Measurements from ENCODE around the gene ABHD17A. TPM values are rescaled to one million over a fixed set of nuclear protein-coding genes. Genes with fewer than 3 reads are reported as not detected.

Gene ABHD17A
- polyA plus RNA-seq, 1 of the 3 experiments (the other 2 are of a cell fraction): 61.1 TPM

GRCh38 chr19:1912760-1913505, 27.6 kb upstream of the ABHD17A start:
- CTCF ChIA-PET: interaction anchor here (1.4 to 4.2 kb wide), 3 partner anchors 8 to 17 kb away, joined by 3 to 30 read pairs (median 15); partner anchors contain the start of genes ADAT3 and SCAMP4
- H3K9me2 ChIP-seq: no peaks in the 10 kb centered on the region
- no peaks in the 10 kb centered on the region for H3K9me3 ChIP-seq

More at GRCh38 chr19:1912760-1913505, 27.6 kb upstream of the ABHD17A start:
- Histone ChIP-seq H3K4me1 (ENCODE audit: control insufficient read depth in 1 of 2, insufficient read depth in 2 of 2, low read depth in 1 of 2, low read length in 1 of 2) (peaks cover 0 to 11% of the 10 kb centered on the region in 2 experiments; a peak in 1 of 4 replicates), H3K27ac (ENCODE audit: low read depth in 2 of 2, low read length in 1 of 2) (no peak overlapping the region), H4K20me1 (ENCODE audit: insufficient read depth) (peaks cover 48% of the 10 kb centered on the region), H3K79me2 (ENCODE audit: insufficient read depth) (peaks cover 71% of the 10 kb centered on the region), H3K36me3 (replicated peaks in 1 of 2; ENCODE audit: control insufficient read depth in 1 of 2, insufficient read depth in 2 of 2, low read length in 1 of 2) (peaks cover 0 to 27% of the 10 kb centered on the region in 2 experiments), H3K27me3 (ENCODE audit: insufficient read depth) (no peaks in the 10 kb centered on the region), H3K9ac (no peak overlapping the region), H2AFZ (ENCODE audit: low read depth) (no peak overlapping the region), H3K4me3 (ENCODE audit: low read depth in 2 of 2, low read length in 1 of 2) (no peak overlapping the region), H3F3A (replicated peaks; ENCODE audit: insufficient read depth) (no peaks in the 10 kb centered on the region), H3K4me2 (no peak overlapping the region)
- DNase-seq: no peak
- POLR2A ChIA-PET: no interaction called here
- WGBS (ENCODE audit: low lambda C conversion rate): 99% methylated on average over 57 of the region's 77 CpGs
- TF ChIP-seq ZBTB33 (IDR thresholded peaks at IDR 0.05; ENCODE audit: borderline replicate concordance, low read depth) (no peak), RAD21 (IDR thresholded peaks at IDR 0.05; ENCODE audit: low read length) (no peak), TAF1 (IDR thresholded peaks at IDR 0.05; ENCODE audit: borderline replicate concordance, low read depth, low read length) (no peak), CHD2 (IDR thresholded peaks at IDR 0.05; ENCODE audit: low read length, partially characterized antibody) (no peak), SMC3 (IDR thresholded peaks at IDR 0.05; ENCODE audit: low read depth, low read length) (no peak), JUND (IDR thresholded peaks at IDR 0.05) (no peak), RXRA (IDR thresholded peaks at IDR 0.05; ENCODE audit: borderline replicate concordance, low read depth) (no peak), FOXM1 (IDR thresholded peaks at IDR 0.05; ENCODE audit: low read depth) (no peak), TCF12 (IDR thresholded peaks at IDR 0.05) (no peak), USF1 (IDR thresholded peaks at IDR 0.05; ENCODE audit: borderline replicate concordance, low read depth) (no peak), SIN3A (IDR thresholded peaks at IDR 0.05; ENCODE audit: borderline replicate concordance, low read depth, low read length) (no peak), MEF2A (IDR thresholded peaks at IDR 0.05; ENCODE audit: borderline replicate concordance, low read depth) (no peak), EP300 (IDR thresholded peaks at IDR 0.05; ENCODE audit: borderline replicate concordance in 1 of 2, low read depth in 1 of 2, low read length in 1 of 2) (no peak), ELF1 (IDR thresholded peaks at IDR 0.05) (no peak), RFX5 (IDR thresholded peaks at IDR 0.05; ENCODE audit: low read length) (no peak), USF2 (IDR thresholded peaks at IDR 0.05; ENCODE audit: borderline replicate concordance, low read depth, low read length) (no peak), REST (IDR thresholded peaks at IDR 0.05; ENCODE audit: low read depth, low read length) (no peak), RCOR1 (IDR thresholded peaks at IDR 0.05; ENCODE audit: low read length) (no peak)
- TF ChIP-seq, protein P1, sequence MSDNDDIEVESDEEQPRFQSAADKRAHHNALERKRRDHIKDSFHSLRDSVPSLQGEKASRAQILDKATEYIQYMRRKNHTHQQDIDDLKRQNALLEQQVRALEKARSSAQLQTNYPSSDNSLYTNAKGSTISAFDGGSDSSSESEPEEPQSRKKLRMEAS (IDR thresholded peaks at IDR 0.05; ENCODE audit: low read depth): no peak
- TF ChIP-seq, protein P2, sequence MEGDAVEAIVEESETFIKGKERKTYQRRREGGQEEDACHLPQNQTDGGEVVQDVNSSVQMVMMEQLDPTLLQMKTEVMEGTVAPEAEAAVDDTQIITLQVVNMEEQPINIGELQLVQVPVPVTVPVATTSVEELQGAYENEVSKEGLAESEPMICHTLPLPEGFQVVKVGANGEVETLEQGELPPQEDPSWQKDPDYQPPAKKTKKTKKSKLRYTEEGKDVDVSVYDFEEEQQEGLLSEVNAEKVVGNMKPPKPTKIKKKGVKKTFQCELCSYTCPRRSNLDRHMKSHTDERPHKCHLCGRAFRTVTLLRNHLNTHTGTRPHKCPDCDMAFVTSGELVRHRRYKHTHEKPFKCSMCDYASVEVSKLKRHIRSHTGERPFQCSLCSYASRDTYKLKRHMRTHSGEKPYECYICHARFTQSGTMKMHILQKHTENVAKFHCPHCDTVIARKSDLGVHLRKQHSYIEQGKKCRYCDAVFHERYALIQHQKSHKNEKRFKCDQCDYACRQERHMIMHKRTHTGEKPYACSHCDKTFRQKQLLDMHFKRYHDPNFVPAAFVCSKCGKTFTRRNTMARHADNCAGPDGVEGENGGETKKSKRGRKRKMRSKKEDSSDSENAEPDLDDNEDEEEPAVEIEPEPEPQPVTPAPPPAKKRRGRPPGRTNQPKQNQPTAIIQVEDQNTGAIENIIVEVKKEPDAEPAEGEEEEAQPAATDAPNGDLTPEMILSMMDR (IDR thresholded peaks at IDR 0.05): no peak
